HG02973 (cell line): ENCODE data around the gene ASB16.
"Not testable (repeated sequence)": the region's sequence is repeated elsewhere in the genome, so short reads cannot be mapped to it uniquely, and the experiment has no call there.

ENCODE experiments used
- ATAC-seq: cut with Tn5 transposase; IDR thresholded peaks from one replicate; pipeline ENCODE4 v1.9.1; 2021; ENCODE audit warnings: moderate library complexity; ENCODE audit not compliant: unreplicated experiment

The ASB16 gene

DNA sequence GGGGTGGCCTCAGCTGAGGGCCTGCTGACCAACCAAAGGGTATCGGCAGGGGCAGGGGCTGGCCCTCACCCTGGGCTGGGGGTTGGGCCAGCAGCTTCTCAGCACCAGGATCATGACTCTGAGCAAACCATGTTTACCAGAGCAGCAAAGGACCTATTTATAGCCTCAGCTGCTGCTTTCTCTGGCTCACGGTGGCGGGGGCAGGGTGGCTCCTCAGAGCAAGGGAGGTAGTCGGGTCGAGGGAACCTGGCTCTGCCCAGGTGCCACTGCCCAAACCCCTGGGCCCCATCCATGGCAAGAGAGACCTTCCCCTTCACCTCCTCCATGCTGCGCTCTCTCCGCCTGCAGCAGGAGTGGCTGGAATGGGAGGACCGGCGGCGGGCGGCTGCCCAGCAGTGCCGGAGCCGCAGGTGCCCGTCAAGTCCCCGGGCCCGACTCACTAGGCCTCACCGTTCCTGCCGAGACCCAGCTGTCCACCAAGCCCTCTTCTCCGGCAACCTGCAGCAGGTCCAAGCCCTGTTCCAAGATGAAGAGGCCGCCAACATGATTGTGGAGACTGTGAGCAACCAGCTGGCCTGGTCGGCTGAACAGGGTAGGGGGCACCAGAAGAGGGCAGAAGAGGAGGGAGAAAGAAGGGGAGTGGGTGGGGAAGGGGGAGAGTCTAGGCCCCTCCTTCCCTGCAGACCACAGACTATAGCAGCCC, at the start of gene ASB16:
Gene ASB16, plus strand, starts transcription at position 206 of the 703 bp plus-strand sequence. Its CDS starts 86 bp downstream, at position 292.
- ATAC-seq, result no peak

DNA sequence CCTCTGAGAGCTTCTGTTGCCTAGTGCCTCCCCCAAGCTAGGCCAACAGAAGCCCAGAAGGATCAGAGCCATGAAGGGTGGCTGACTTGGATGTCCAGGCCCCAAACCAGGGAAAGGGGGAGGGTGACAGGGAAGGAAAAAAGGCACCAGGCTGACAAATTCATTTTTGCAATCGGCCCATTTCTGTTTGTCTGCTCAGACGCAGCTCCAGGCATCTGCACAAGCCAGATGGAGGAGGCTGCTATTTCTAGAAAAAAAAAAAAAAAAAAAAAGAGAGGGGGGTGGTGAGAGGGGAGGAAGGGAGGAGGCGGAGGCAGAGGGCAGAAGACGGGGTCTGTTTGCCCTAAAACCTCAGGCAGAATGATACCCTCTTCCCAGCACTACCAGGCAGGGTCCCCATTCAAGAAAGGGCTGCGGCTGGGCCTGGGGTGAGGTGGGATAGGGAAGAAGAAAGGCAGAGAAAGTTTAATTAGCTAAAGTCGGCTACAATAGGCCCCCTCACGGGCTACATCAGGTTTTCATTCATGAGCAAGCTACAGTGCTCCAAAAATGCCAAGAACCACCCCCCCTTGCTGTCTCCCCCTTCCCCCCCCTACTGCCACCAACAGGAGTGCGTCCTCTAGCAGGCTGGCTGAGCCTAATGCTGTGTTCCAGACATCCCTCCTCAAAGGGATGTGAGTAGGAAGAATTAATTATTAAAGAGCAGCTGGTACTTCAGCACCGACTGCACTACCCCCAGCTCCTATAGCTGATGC, 49.5 kb upstream of the ASB16 start:
- no peak for ATAC-seq

DNA sequence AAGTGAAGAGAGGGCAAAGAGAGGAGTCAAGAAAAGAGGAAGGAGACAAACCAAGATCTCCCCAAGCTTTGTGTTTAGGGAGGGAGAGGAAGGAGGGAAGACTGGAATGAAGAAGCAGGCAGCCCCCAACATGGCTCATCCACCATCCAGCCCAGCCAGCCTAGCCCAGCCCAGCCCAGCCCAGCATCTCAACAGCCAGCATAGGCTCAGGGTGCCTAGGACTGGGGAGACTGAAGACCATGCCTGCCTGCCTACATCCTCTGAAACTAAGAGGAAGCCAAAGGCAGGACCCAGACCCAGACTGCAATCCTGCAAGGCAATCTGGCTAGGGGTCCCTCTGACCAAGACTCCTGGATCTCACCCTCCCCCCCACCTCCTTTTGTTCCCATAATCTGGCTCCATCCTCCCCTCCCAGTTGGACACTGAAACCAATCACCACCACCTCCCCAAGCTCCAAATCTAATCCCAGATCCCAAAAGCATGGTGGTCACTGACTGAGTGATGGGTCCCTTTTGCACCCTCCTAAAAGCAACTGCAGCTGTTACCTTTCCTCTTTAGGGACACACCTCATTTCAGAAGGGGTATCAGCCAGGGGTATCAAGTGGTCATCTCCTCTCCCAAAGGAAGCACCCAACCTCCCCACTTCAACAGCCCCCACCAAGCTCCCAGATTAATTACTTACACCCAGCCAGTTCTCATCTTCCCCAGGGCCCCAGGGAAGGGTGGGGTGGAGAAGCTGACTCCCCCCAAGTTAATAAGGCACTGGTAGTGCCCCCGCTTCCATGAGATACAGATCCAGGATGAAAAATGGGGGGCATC, 48.3 kb upstream of the ASB16 start:
- no peak for ATAC-seq

GRCh38 chr17:44122816-44123355, 47.6 kb upstream of the ASB16 start:
- ATAC-seq, result peak; percentile 24

- ATAC-seq, result peak; percentile 82
Observed at GRCh38 chr17:44123356-44124117, 47.0 kb upstream of the ASB16 start, which contains the start of gene HDAC5. HDAC5 (minus strand) TSS chr17:44123641; CDS start chr17:44117515, 6,126 bp downstream.

GRCh38 chr17:44124118-44124438, 46.4 kb upstream of the ASB16 start:
- ATAC-seq, result no peak

DNA sequence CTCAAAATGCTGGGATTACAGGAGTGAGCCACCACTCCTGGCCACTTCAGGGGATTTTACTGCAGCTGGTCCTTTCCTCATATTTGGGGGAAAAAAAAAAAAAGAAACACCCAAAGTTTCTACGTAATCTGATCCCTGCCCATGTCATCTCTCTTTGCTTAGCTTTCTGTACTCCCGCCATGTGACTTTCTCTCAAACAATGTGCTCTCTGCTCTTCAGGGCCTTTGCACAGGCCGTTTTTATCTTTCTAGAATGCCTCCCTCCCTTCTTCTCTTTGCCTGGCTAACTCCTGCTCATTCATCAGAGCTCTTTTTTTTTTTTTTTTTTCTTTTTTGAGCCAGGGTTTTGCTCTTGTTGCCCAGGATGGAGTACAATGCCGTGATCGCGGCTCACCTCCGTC, 42.1 kb upstream of the ASB16 start:
- no peak for ATAC-seq

GRCh38 chr17:44130693-44131349, 39.7 kb upstream of the ASB16 start:
- ATAC-seq, result no peak

- ATAC-seq, result not testable (repeated sequence)
Observed at GRCh38 chr17:44131372-44131771, 39.1 kb upstream of the ASB16 start.

- ATAC-seq, result no peak
Observed at GRCh38 chr17:44132275-44132821, 38.2 kb upstream of the ASB16 start.

- no peak for ATAC-seq
Observed at GRCh38 chr17:44133918-44134476, 36.5 kb upstream of the ASB16 start.

DNA sequence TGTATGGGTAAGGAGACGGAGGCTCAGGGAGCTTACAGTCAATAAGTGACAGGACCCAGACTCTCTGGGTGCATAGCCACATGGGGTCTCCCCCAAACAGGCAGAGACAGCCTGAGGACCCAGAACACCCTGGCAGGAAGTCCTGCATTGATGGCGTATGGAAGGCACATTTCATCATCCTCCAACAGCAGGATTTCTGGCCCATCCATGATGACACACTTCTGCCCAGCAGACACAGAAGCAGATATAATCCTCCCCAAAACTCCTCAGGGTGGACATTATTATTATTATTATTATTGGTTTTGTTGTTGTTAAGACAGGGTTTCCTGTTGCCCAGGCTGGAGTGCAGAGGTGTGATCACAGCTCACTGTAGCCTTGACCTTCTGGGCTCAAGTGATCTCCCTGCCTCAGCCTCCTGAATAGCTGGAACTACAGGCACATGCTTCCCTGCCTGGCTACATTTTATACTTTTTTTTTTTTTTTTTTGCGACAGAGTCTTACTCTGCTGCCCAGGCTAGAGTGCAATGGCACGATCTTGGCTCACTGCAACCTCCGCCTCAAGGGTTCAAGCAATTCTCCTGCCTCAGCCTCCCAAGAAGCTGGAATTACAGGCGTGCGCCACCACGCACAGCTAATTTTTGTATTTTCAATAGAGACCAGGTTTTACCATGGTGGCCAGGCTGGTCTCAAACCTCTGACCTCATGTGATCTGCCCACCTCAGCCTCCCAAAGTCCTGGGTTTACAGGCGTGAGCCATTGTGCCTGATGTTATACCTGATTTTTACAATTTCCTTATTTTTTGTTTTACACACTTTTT, 35.5 kb upstream of the ASB16 start:
- ATAC-seq, result no peak

DNA sequence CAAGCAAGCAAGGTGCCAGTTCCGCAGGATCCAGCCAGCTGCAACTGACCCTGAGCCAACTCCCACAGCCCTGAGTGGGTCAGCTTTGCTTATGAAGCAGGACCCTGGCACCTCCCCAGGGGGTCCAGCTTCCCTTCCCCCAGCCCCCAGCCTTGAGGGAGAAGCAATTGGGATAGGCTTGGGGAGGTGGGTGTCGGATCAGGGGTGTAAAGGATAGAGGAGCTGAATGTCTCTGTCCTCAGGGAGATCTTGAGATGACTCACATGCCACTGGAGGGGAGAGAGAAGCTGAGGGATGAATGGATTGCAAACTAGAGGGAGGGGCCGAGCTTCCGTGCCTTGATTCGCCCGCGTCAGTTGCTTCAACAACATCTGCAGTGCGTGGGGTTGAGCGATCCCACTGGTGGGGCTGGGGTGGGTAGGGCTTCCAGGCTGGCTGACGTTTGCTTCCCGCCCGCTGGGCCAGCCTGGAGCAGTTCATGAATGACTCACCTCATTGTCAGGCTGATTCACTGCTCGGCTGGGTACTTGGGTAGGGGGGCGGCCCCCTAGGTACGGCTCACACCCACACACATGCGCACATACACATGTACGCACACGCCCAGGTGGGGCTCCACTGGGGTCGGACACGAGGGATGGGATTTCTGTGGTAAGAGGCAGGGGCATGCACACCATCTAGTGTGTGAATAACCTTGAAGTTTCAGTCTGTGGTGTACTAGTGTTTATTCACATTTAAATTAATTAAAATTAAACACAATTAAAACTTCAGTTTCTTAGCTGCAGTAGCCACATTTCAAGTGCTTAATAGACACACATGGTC, 32.4 kb upstream of the ASB16 start:
- no peak for ATAC-seq

- ATAC-seq, result not testable (repeated sequence)
Observed at GRCh38 chr17:44143921-44144320, 26.6 kb upstream of the ASB16 start.

GRCh38 chr17:44144966-44145739, 25.4 kb upstream of the ASB16 start:
- no peak for ATAC-seq

DNA sequence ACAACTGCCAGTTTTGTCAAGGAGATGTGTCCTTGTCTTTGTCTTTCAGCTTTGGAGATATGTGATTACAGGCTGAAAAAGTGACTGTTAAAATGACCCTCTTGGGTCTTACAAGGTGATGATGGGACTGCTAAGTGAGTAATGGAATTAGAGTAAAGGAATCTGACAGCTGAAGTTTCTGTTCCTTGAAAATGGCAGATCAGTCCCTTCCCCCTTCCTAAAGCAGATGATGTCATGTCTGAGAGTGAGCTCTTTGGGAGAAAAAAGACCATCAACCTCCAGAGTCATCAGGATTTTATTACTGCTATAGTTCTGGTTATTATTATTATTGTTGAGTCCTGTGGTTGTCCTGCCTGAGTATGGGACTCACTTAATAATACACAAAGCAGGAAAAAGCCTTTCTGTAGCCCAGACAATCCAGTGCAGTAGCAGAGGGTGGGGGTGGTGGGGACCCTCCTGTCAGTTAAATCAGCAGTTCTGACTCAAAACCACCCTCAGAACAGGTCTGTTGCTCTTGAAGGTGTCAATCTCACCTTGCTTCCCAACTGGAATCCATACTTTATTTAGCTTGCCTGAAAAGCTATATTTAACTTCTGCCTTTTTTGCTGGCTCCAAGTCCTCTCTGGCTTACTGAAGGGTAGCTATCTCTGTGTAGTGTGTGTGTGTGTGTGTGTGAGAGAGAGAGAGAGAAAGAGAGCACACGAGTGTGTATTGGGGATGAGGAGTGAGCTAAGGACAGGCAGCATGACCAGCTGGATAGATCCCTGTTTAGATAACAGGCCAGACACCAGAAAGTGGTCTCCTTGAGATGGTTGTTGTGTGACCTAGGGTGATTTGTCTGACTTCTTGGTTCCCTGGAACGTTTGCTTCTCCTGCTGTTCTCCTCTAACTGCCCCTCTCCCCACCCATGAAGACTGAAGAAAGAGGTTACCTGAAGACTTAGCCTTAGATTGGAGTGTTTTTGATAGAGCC, 23.8 kb upstream of the ASB16 start:
- no peak for ATAC-seq
